ENCODE data around the gene AGAP1.

GRCh38 chr2:235976956-235977355 lies 483.1 kb downstream of the AGAP1 start:
- TF ChIP-seq POLR2A (IDR thresholded peaks at IDR 0.05; ENCODE audit: low read depth, low read length) (no peak), POLR2AphosphoS5 (IDR thresholded peaks at IDR 0.05; ENCODE audit: low read depth, low read length) (no peak)

Measured in GM12892 (cell line).